Smooth muscle cell (in vitro differentiated cells): ENCODE data around the gene CRTC1. TPM values are rescaled to one million over a fixed set of nuclear protein-coding genes. Genes with fewer than 3 reads are reported as not detected.

ENCODE experiments used
- DNase-seq: peaks from one replicate; lab custom pipeline; 2025; ENCODE audit not compliant: unreplicated experiment; lab: John Stamatoyannopoulos, UW
- H2AFZ ChIP-seq: fragments of 200-600 bp; sonication (generic); 2 replicates; pipeline ENCODE4 v1.6.0; 2016; ENCODE audit warnings: antibody characterized with exemption, low read depth, mild to moderate bottlenecking
- H3F3A ChIP-seq: fragments of 200-600 bp; sonication (generic); 2 replicates; pipeline ENCODE4 v1.6.0; 2017; ENCODE audit warnings: antibody characterized with exemption, low read depth
- H3K27ac ChIP-seq: fragments of 200-600 bp; sonication (generic); 2 replicates; pipeline ENCODE4 v1.5.1; 2016; ENCODE audit warnings: low read depth, mild to moderate bottlenecking
- H3K27me3 ChIP-seq: fragments of 200-600 bp; sonication (generic); 2 replicates; pipeline ENCODE4 v1.6.1; 2016; ENCODE audit warnings: low read depth, mild to moderate bottlenecking
- H3K36me3 ChIP-seq: fragments of 200-600 bp; sonication (generic); 2 replicates; pipeline ENCODE4 v1.5.1; 2016; ENCODE audit warnings: low read depth
- H3K4me1 ChIP-seq: fragments of 200-600 bp; sonication (generic); 2 replicates; pipeline ENCODE4 v1.5.1; 2016; ENCODE audit warnings: low read depth
- H3K4me2 ChIP-seq: fragments of 200-600 bp; sonication (generic); 2 replicates; pipeline ENCODE4 v1.6.0; 2016; ENCODE audit warnings: mild to moderate bottlenecking
- H3K4me3 ChIP-seq: fragments of 200-600 bp; sonication (generic); 2 replicates; pipeline ENCODE4 v1.5.1; 2016; ENCODE audit warnings: mild to moderate bottlenecking
- H3K79me2 ChIP-seq: fragments of 200-600 bp; sonication (generic); 2 replicates; pipeline ENCODE4 v1.6.0; 2016; ENCODE audit warnings: low read depth, mild to moderate bottlenecking
- H3K9ac ChIP-seq: fragments of 200-600 bp; sonication (generic); 2 replicates; pipeline ENCODE4 v1.6.0; 2016; ENCODE audit warnings: low read depth
- H3K9me3 ChIP-seq: fragments of 200-600 bp; sonication (generic); replicated peaks from 2 replicates; pipeline ENCODE4 v1.5.1; 2016; ENCODE audit warnings: low read depth
- H4K20me1 ChIP-seq: fragments of 200-600 bp; sonication (generic); 2 replicates; pipeline ENCODE4 v1.6.0; 2016; ENCODE audit warnings: low read depth
- WGBS: methylation state at CpG from one replicate; pipeline ENCODE4 v1.1.7; 2016; ENCODE audit warnings: low lambda C conversion rate; 5-methylcytosine and 5-hydroxymethylcytosine counted together
- polyA plus RNA-seq: library from polyadenylated mRNA; unstranded; fragments of >200 nt; fragmentation: Nextera tagmentation; extraction: Ambion mirVana; gene quantifications from 2 replicates; pipeline ENCODE4 v1.2.1, GENCODE V29; 2016
- total RNA-seq: library from RNA; depleted of rRNA; stranded (reverse); fragments of >200 nt; gene quantifications from 2 replicates; pipeline ENCODE4 v1.2.3, GENCODE V29; 2014
- TF ChIP-seq, protein P1 (sequence below): fragments of 200-600 bp; sonication (generic); IDR thresholded peaks from 2 replicates; pipeline ENCODE4 v1.5.1; 2017; ENCODE audit warnings: borderline replicate concordance, mild to moderate bottlenecking, antibody characterized with exemption; ENCODE audit not compliant: insufficient read depth, poor library complexity, severe bottlenecking

CRTC1 gene
- total and polyA plus RNA-seq, 2 experiments from 2014 or later, result 1.6 to 3.1 TPM

DNA sequence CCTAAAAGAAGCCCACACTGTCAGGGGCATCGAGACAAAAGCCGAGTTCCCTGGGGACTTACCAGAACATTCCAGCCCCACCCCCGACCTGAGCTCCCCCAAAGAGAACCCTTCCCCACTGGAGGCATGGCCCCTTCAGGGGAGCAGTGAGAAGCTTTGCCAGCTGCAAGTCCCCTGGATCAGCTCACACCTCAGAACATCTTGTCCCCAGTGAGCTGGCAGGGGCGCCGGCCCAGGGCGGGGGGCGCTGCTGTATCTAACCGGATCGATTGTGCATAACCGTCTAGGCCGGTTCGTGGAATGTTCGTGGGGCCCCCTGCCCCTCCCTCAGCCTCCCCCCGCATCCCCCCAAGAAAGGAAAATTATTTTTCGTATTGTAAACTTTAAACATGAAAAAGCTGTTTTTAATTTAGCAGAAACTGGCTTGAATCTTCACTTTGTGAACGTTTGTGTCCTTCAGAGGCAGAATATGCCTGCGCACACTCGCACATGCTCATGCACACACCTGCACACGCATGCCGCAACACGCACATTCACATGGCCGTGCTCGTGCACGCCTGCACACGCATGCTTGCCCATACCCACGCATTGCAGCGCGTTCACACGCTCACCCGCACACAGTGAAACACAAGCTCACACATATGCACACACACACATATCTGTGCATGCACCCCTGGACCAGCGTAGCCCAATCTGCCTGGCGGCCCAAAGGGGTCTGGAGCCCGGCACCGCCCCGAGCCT, 12.0 kb upstream of the CRTC1 start:
- TF ChIP-seq, protein P1, sequence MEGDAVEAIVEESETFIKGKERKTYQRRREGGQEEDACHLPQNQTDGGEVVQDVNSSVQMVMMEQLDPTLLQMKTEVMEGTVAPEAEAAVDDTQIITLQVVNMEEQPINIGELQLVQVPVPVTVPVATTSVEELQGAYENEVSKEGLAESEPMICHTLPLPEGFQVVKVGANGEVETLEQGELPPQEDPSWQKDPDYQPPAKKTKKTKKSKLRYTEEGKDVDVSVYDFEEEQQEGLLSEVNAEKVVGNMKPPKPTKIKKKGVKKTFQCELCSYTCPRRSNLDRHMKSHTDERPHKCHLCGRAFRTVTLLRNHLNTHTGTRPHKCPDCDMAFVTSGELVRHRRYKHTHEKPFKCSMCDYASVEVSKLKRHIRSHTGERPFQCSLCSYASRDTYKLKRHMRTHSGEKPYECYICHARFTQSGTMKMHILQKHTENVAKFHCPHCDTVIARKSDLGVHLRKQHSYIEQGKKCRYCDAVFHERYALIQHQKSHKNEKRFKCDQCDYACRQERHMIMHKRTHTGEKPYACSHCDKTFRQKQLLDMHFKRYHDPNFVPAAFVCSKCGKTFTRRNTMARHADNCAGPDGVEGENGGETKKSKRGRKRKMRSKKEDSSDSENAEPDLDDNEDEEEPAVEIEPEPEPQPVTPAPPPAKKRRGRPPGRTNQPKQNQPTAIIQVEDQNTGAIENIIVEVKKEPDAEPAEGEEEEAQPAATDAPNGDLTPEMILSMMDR, result no peak
- no peak overlapping the region for H3K9ac ChIP-seq
- WGBS, result 96% methylated on average over 34 of the region's 35 CpGs
- no peak overlapping the region for H2AFZ ChIP-seq
- DNase-seq, result no peak
- H3F3A ChIP-seq, result peaks cover 3% of the 10 kb centered on the region
- H3K4me2 ChIP-seq, result no peak overlapping the region
- no peaks in the 10 kb centered on the region for H3K79me2 ChIP-seq
- no peak overlapping the region for H3K27ac ChIP-seq
- no peaks in the 10 kb centered on the region for H3K36me3 ChIP-seq
- H4K20me1 ChIP-seq, result peaks cover 7% of the 10 kb centered on the region
- H3K4me1 ChIP-seq, result no peaks in the 10 kb centered on the region
- H3K9me3 ChIP-seq, result no peaks in the 10 kb centered on the region
- no peaks in the 10 kb centered on the region for H3K27me3 ChIP-seq
- H3K4me3 ChIP-seq, result no peak overlapping the region

DNA sequence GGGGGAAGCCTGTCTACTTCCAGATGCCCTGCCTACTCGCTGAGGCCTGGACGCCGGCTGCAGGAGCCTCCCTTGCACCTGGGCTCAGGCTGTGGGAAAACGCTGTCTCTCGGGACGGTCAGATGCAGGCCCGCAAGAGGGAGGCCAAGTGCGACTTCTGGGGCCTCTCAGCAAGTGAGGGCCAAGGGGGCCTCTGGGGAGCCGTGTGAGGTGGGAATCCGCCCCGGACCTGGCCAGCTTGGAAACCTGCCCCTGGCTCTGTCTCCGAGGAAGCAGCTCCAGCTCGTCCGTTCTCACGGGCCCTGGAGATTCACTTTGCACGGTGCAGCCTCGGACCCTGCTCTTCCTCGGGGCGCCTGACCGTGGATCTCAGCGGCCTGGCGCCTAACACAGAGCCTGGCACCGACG, 11.4 kb upstream of the CRTC1 start:
- no peak overlapping the region for H2AFZ ChIP-seq
- no peak overlapping the region for H3K27ac ChIP-seq
- H3F3A ChIP-seq, result peaks cover 8% of the 10 kb centered on the region
- no peaks in the 10 kb centered on the region for H3K4me1 ChIP-seq
- no peak overlapping the region for H3K4me3 ChIP-seq
- H3K9me3 ChIP-seq, result no peaks in the 10 kb centered on the region
- H3K9ac ChIP-seq, result no peak overlapping the region
- H3K27me3 ChIP-seq, result no peaks in the 10 kb centered on the region
- no peak overlapping the region for H3K4me2 ChIP-seq
- DNase-seq, result no peak
- H3K36me3 ChIP-seq, result no peaks in the 10 kb centered on the region
- H4K20me1 ChIP-seq, result peaks cover 7% of the 10 kb centered on the region
- H3K79me2 ChIP-seq, result no peaks in the 10 kb centered on the region
- TF ChIP-seq, protein P1, result no peak
- WGBS, result 93% methylated on average over 24 of the region's 24 CpGs

DNA sequence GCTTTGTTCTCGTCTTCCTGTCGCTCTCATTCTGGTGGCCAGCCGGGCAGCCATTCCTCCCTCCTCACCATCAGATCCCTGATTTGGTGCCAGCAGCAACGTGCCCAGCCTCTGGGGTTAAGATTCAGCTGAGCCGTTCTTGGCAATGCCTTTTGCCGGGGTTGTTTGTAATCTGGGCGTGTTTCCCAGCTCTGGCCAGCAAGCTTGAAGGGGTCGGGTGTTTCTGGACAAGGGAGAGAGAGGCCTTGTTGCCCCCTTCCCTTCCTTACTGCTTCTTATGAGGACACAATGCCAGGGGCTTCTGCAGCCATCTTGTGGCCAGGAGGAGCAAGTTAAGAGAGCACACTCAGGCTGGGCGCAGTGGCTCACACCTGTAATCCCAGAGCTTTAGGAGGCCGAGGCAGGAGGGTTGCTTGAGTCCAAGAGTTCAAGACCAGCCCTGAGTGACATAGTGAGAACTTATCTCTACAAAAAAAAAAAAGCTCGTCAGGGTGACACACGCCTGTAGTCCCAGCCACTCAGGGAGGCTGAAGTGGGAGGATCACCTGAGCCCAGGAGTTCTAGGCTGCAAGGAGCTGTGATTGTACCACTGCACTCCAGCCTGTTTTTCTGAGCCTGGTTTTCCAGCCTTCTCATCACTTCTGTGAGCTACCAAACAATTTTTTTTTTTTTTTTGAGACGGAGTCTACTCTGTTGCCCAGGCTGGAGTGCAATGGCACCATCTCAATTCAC, 10.7 kb upstream of the CRTC1 start:
- Histone ChIP-seq H3K36me3 (no peaks in the 10 kb centered on the region), H3K9me3 (no peaks in the 10 kb centered on the region), H3K27me3 (no peaks in the 10 kb centered on the region), H3K4me2 (no peak overlapping the region), H3K9ac (no peak overlapping the region), H2AFZ (no peak overlapping the region), H3K79me2 (no peaks in the 10 kb centered on the region), H3K4me3 (no peak overlapping the region), H3K4me1 (peaks cover 4% of the 10 kb centered on the region), H3K27ac (no peak overlapping the region), H3F3A (peaks cover 12% of the 10 kb centered on the region), H4K20me1 (peaks cover 7% of the 10 kb centered on the region)
- DNase-seq, result no peak
- TF ChIP-seq, protein P1, result no peak
- WGBS, result 88% methylated on average over 13 of the region's 13 CpGs

- Histone ChIP-seq H3K9ac (no peak overlapping the region), H3K4me3 (no peak overlapping the region), H4K20me1 (peaks cover 7% of the 10 kb centered on the region), H3F3A (peaks cover 18% of the 10 kb centered on the region), H3K4me2 (no peak overlapping the region), H2AFZ (no peak overlapping the region), H3K36me3 (no peaks in the 10 kb centered on the region), H3K4me1 (peaks cover 12% of the 10 kb centered on the region), H3K27ac (no peak overlapping the region), H3K9me3 (no peaks in the 10 kb centered on the region), H3K27me3 (no peaks in the 10 kb centered on the region), H3K79me2 (no peaks in the 10 kb centered on the region)
- TF ChIP-seq, protein P1, result no peak
- 86% methylated on average over 11 of the region's 11 CpGs for WGBS
- DNase-seq, result no peak
These were observed 8.9 kb upstream of the CRTC1 start for GRCh38 chr19:18674616-18675015.
